Astrocyte of the spinal cord (primary cell): ENCODE measurements around the gene AP2S1.

Source experiments
- DNase-seq: peaks from one replicate; pipeline ENCODE4 v3.0.0; 2011; ENCODE audit warnings: low read depth, low spot score
- H3K4me3 ChIP-seq: 2 replicates; pipeline ENCODE4 v1.5.1; 2011; ENCODE audit warnings: low read depth, mild to moderate bottlenecking, low read length, moderate library complexity
- CTCF ChIP-seq: IDR thresholded peaks from 2 replicates; pipeline ENCODE4 v1.5.1; 2012; ENCODE audit warnings: low read depth, mild to moderate bottlenecking, low read length, inconsistent platforms
- in situ Hi-C: cut with HindIII; loops from 2 replicates; pipeline ENCODE4 v1.10.0; 2017; ENCODE audit warnings: low sequenced_read_pairs

The AP2S1 gene

GRCh38 chr19:46850228-46851203 lies at the start of gene AP2S1:
TSS of gene AP2S1 (minus strand) at chr19:46850846. CDS start at chr19:46850766, 80 bp downstream.
- H3K4me3 ChIP-seq = peak within 1 kb of the TSS; percentile 54
- in situ Hi-C loops = no loop called here
- DNase-seq = peak; percentile 99
- TF ChIP-seq CTCF = no peak

GRCh38 chr19:46900341-46900740 lies 49.7 kb upstream of the AP2S1 start:
- DNase-seq = no peak
- H3K4me3 ChIP-seq = no peak overlapping the region
- in situ Hi-C loops = no loop called here
- TF ChIP-seq CTCF = no peak

- in situ Hi-C loops = no loop called here
- TF ChIP-seq CTCF = no peak
- no peak overlapping the region for H3K4me3 ChIP-seq
Measured at GRCh38 chr19:46898731-46899130, 48.1 kb upstream of the AP2S1 start.

GRCh38 chr19:46896076-46896794 lies 45.6 kb upstream of the AP2S1 start:
- DNase-seq = no peak
- no peak for TF ChIP-seq CTCF
- in situ Hi-C loops = no loop called here
- H3K4me3 ChIP-seq = no peak overlapping the region

More at GRCh38 chr19:46898731-46899130, 48.1 kb upstream of the AP2S1 start:
- peak; percentile 85 for DNase-seq

GRCh38 chr19:46892252-46893179 lies 41.9 kb upstream of the AP2S1 start:
- no peak for DNase-seq
- in situ Hi-C loops = no loop called here
- no peak for TF ChIP-seq CTCF
- no peak overlapping the region for H3K4me3 ChIP-seq
